Measurements from ENCODE around the gene LRIT1. TPM values are rescaled to one million over a fixed set of nuclear protein-coding genes. Genes with fewer than 3 reads are reported as not detected.

Gene LRIT1
- total RNA-seq, 3 donors from 2014 or later (not counting 1 experiment from before 2014, with no cell fraction given) = not detected

DNA sequence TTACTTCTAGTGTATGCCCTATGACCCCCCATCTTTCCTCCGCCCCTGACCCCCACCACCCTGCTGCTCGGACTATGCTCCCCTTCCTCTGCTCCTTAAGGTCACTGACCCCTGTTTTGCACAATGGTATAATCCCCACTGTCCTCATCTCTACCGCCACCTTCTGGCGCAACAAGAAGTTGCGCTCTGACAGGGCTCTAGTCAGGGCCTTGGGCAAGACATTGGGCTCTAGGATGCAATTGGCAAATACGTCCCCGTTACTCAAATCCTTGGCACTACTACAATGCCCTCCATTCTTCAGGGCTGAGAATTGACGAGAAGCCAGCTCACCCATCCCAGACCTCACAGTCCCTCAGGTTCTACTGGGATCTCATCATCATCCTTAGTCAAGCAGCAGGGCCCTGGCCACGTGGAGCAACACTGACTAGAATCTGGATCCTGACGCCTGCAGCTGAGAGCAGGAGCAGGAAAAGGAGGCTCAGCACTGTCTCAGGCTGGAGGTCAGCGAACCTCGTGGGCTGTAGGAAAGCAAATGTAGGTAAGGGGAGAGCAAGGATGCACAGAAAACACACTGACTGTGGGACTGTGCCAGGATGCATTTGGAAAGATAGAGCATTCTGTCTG, 26.6 kb downstream of the LRIT1 start:
- Histone ChIP-seq H3K27me3 (ENCODE audit: control insufficient read depth, insufficient read depth, low read length) (no peaks in the 10 kb centered on the region), H3K9me3 (ENCODE audit: control insufficient read depth, insufficient read depth, low read length) (no peaks in the 10 kb centered on the region), H3K36me3 (ENCODE audit: control insufficient read depth, insufficient read depth, low read length) (no peaks in the 10 kb centered on the region), H3K4me3 (ENCODE audit: low read length) (no peak overlapping the region), H3K4me1 (ENCODE audit: control insufficient read depth, insufficient read depth, low read length) (no peaks in the 10 kb centered on the region), H3K27ac (ENCODE audit: low read length) (no peak overlapping the region)
- peak; percentile 54 to 57 for DNase-seq
- Mint-ChIP-seq H3K27ac (no peak overlapping the region), H3K27me3 (ENCODE audit: low read depth in 2 of 2) (peaks cover 0 to 5% of the 10 kb centered on the region in 2 donors), H3K9me3 (no peaks in the 10 kb centered on the region), H3K4me1 (peaks cover 0 to 7% of the 10 kb centered on the region in 2 donors), H3K36me3 (no peaks in the 10 kb centered on the region), H3K4me3 (peak overlapping the region; percentile 51)
- TF ChIP-seq, protein P1, sequence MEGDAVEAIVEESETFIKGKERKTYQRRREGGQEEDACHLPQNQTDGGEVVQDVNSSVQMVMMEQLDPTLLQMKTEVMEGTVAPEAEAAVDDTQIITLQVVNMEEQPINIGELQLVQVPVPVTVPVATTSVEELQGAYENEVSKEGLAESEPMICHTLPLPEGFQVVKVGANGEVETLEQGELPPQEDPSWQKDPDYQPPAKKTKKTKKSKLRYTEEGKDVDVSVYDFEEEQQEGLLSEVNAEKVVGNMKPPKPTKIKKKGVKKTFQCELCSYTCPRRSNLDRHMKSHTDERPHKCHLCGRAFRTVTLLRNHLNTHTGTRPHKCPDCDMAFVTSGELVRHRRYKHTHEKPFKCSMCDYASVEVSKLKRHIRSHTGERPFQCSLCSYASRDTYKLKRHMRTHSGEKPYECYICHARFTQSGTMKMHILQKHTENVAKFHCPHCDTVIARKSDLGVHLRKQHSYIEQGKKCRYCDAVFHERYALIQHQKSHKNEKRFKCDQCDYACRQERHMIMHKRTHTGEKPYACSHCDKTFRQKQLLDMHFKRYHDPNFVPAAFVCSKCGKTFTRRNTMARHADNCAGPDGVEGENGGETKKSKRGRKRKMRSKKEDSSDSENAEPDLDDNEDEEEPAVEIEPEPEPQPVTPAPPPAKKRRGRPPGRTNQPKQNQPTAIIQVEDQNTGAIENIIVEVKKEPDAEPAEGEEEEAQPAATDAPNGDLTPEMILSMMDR (IDR thresholded peaks at IDR 0.05) = peak; percentile 61
- peak; percentile 73 to 97 (median 92) for ATAC-seq
- WGBS (ENCODE audit: insufficient coverage) = 56% methylated on average over 12 of the region's 12 CpGs
- intact Hi-C loops (cut with micrococcal nuclease) = loop anchor here (2.0 kb wide), 1 partner anchor 66 kb away; no protein-coding TSS in a partner anchor

DNA sequence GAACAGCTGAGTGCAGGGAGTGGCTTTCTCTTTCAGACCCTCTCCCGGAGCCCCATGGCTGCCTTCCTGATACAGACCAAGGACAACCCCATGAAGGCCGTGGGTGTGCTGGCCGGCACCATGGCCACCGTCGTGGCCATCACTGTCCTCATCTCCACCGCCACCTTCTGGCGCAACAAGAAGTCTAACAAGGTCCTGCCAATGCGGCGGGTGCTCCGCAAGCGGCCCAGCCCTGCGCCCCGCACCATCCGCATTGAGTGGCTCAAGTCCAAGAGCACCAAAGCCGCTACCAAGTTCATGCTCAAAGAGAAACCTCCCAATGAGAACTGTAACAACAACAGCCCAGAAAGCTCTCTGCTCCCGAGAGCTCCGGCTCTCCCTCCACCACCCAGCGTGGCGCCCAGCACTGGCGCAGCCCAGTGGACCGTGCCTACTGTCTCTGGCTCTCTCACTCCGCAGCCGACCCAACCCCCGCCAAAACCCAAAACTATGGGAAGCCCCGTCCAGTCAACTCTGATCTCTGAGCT, 27.2 kb downstream of the LRIT1 start:
- no peaks in the 10 kb centered on the region for H3K27me3 Mint-ChIP-seq (ENCODE audit: low read depth in 2 of 2)
- Histone ChIP-seq H3K9me3 (ENCODE audit: control insufficient read depth, insufficient read depth, low read length) (no peaks in the 10 kb centered on the region), H3K27me3 (ENCODE audit: control insufficient read depth, insufficient read depth, low read length) (no peaks in the 10 kb centered on the region), H3K4me1 (ENCODE audit: control insufficient read depth, insufficient read depth, low read length) (no peaks in the 10 kb centered on the region), H3K27ac (ENCODE audit: low read length) (no peak overlapping the region), H3K36me3 (ENCODE audit: control insufficient read depth, insufficient read depth, low read length) (no peaks in the 10 kb centered on the region), H3K4me3 (ENCODE audit: low read length) (no peak overlapping the region)
- no peaks in the 10 kb centered on the region for H3K9me3 Mint-ChIP-seq
- no peak overlapping the region for H3K27ac Mint-ChIP-seq
- TF ChIP-seq, protein P1 (IDR thresholded peaks at IDR 0.05) = no peak
- intact Hi-C loops (cut with micrococcal nuclease) = loop anchor here (2.0 kb wide), 1 partner anchor 65 kb away; no protein-coding TSS in a partner anchor
- ATAC-seq (peak; percentile 8 to 55 (median 28)), DNase-seq (no peak)
- H3K36me3 Mint-ChIP-seq = no peaks in the 10 kb centered on the region
- peak overlapping the region; percentile 51 for H3K4me3 Mint-ChIP-seq
- peaks cover 0 to 7% of the 10 kb centered on the region in 2 donors for H3K4me1 Mint-ChIP-seq
- 76% methylated on average over 25 of the region's 25 CpGs for WGBS (ENCODE audit: insufficient coverage)

DNA sequence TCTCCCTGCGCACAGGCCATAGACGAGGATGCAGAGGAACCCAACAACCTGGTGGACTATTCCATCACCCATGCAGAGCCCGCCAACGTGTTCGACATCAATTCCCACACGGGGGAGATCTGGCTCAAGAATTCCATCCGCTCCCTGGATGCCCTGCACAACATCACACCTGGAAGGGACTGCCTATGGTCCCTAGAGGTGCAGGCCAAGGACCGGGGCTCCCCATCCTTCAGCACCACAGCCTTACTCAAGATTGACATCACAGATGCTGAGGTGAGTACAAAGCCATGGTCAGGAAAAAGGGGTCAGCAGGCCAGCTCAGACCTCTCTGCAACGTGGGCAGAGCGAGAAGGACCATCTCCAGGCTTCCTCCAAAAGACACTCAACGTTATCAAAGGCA, 28.3 kb downstream of the LRIT1 start:
- no peak overlapping the region for H3K27ac ChIP-seq (ENCODE audit: low read length)
- H3K4me3 ChIP-seq (ENCODE audit: low read length) = no peak overlapping the region
- no peaks in the 10 kb centered on the region for H3K9me3 ChIP-seq (ENCODE audit: control insufficient read depth, insufficient read depth, low read length)
- no peak for ATAC-seq
- 92% methylated on average over 10 of the region's 11 CpGs for WGBS (ENCODE audit: insufficient coverage)
- H3K4me1 ChIP-seq (ENCODE audit: control insufficient read depth, insufficient read depth, low read length) = no peaks in the 10 kb centered on the region
- H3K36me3 Mint-ChIP-seq = no peaks in the 10 kb centered on the region
- H3K36me3 ChIP-seq (ENCODE audit: control insufficient read depth, insufficient read depth, low read length) = no peaks in the 10 kb centered on the region
- peaks cover 0 to 7% of the 10 kb centered on the region in 2 donors for H3K4me1 Mint-ChIP-seq
- H3K9me3 Mint-ChIP-seq = no peaks in the 10 kb centered on the region
- intact Hi-C loops (cut with micrococcal nuclease) = no loop called here
- H3K27ac Mint-ChIP-seq = no peak overlapping the region
- no peak for DNase-seq
- no peaks in the 10 kb centered on the region for H3K27me3 ChIP-seq (ENCODE audit: control insufficient read depth, insufficient read depth, low read length)
- H3K4me3 Mint-ChIP-seq = no peak overlapping the region
- TF ChIP-seq, protein P1 (IDR thresholded peaks at IDR 0.05) = no peak
- H3K27me3 Mint-ChIP-seq (ENCODE audit: low read depth in 2 of 2) = no peaks in the 10 kb centered on the region
